A549 (cell line): ENCODE measurements around the gene PTGFR.

ENCODE experiments used
- CHD2 ChIP-seq: fragments of 150-350 bp; IDR thresholded peaks from 2 replicates; pipeline ENCODE4 v1.6.1; 2014; ENCODE audit warnings: low read length; ENCODE audit not compliant: partially characterized antibody
- POLR2A ChIP-seq: IDR thresholded peaks from 2 replicates; pipeline ENCODE4 v1.6.1; 2012; ENCODE audit warnings: mild to moderate bottlenecking, low read length
- RCOR1 ChIP-seq: fragments of 150-350 bp; IDR thresholded peaks from 2 replicates; pipeline ENCODE4 v1.6.1; 2014; ENCODE audit warnings: antibody characterized with exemption, low read length, low read depth
- TF ChIP-seq, protein P1 (sequence below): fragments of >200 bp; sonication (Bioruptor Twin); formaldehyde crosslinking; IDR thresholded peaks from 3 replicates; pipeline ENCODE4 v1.5.1; 2016

DNA sequence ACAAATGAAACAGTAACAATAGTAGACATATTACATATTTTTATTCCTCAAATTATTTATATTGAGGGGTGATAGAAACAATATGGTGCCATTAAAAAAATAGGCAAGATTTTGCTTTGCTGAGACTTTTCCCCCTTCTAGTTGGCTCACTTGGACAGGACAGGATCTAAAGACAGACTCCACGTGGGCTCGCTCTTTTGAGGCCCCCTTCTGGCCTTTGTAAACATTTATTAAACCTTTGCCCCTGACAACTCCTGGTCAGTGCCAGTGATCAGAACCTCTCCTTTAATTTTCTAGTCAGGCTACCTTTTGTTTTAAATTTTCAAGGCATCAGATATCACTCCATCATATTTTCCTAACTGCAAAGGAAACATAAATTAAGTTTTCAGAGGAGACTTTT lies 79.8 kb downstream of the PTGFR start:
- TF ChIP-seq, protein P1, sequence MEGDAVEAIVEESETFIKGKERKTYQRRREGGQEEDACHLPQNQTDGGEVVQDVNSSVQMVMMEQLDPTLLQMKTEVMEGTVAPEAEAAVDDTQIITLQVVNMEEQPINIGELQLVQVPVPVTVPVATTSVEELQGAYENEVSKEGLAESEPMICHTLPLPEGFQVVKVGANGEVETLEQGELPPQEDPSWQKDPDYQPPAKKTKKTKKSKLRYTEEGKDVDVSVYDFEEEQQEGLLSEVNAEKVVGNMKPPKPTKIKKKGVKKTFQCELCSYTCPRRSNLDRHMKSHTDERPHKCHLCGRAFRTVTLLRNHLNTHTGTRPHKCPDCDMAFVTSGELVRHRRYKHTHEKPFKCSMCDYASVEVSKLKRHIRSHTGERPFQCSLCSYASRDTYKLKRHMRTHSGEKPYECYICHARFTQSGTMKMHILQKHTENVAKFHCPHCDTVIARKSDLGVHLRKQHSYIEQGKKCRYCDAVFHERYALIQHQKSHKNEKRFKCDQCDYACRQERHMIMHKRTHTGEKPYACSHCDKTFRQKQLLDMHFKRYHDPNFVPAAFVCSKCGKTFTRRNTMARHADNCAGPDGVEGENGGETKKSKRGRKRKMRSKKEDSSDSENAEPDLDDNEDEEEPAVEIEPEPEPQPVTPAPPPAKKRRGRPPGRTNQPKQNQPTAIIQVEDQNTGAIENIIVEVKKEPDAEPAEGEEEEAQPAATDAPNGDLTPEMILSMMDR, result no peak
- no peak for TF ChIP-seq RCOR1
- TF ChIP-seq POLR2A, result no peak
- no peak for TF ChIP-seq CHD2
